ENCODE results near the gene SLC25A23. TPM values are rescaled to one million over a fixed set of nuclear protein-coding genes. Genes with fewer than 3 reads are reported as not detected.

Gene SLC25A23
- total and polyA plus RNA-seq, 2 of the 8 experiments (the other 6 are each of a cell fraction or from before 2014, with no cell fraction given): 18.0 to 48.1 TPM

DNA sequence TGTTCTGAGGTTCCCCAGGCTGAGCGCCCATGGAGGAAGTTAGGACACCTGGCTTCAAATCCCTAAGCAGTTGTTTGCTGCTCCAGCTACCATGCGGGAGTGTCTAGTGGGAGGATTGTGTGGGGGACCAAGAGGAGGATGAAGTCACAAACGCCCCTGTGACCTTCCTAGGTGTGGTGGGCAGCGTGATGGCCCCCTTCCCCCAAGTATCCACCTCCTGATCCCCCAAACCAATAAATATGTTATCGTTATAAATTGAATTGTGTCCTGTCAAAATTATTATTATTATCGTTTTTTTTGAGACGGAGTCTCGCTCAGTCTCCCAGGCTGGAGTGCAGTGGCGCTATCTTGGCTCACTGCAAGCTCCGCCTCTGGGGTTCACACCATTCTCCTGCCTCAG is 25.9 kb downstream of the SLC25A23 start, which contains the start of gene SLC25A41 (continued):
- no peak for TF ChIP-seq EGR1 (IDR thresholded peaks at IDR 0.05; ENCODE audit: borderline replicate concordance, low read depth, low read length)
- TF ChIP-seq RAD21 (IDR thresholded peaks at IDR 0.05 in 1 of 2, conservative IDR thresholded peaks at IDR 0.05 in 1 of 2; ENCODE audit: low read depth in 2 of 2, low read length in 2 of 2): no peak
- TF ChIP-seq CREB1 (IDR thresholded peaks at IDR 0.05): no peak
- no peak for TF ChIP-seq BACH1 (IDR thresholded peaks at IDR 0.05; ENCODE audit: low read length)
